Parathyroid adenoma (tissue), 2 donors: Measurements from ENCODE around the gene ASPDH.

ENCODE experiments used
- H2AFZ ChIP-seq: fragments of 300-600 bp; sonication (generic); one replicate; pipeline ENCODE4 v1.7.0; 2017; ENCODE audit warnings: antibody characterized with exemption, mild to moderate bottlenecking
- H3K27ac ChIP-seq: fragments of 300-600 bp; sonication (generic); one replicate; pipeline ENCODE4 v1.7.0; 2017
- H3K27me3 ChIP-seq: fragments of 300-600 bp; sonication (generic); one replicate; pipeline ENCODE4 v1.7.0; 2017; ENCODE audit warnings: low read length; ENCODE audit not compliant: control insufficient read depth, insufficient read depth
- H3K36me3 ChIP-seq: fragments of 300-600 bp; sonication (generic); one replicate; pipeline ENCODE4 v1.7.0; 2017; ENCODE audit warnings: low read length; ENCODE audit not compliant: control insufficient read depth, insufficient read depth
- H3K4me1 ChIP-seq: fragments of 300-600 bp; sonication (generic); one replicate; pipeline ENCODE4 v1.7.0; 2017; ENCODE audit warnings: control low read depth
- H3K4me2 ChIP-seq: fragments of 300-600 bp; sonication (generic); one replicate; pipeline ENCODE4 v1.7.0; 2017; ENCODE audit warnings: low read length
- H3K4me3 ChIP-seq: fragments of 300-600 bp; sonication (generic); one replicate; pipeline ENCODE4 v1.7.0; 2017; ENCODE audit warnings: low read depth, low read length
- H3K79me2 ChIP-seq: fragments of 300-600 bp; sonication (generic); one replicate; pipeline ENCODE4 v1.7.0; 2017; ENCODE audit warnings: control low read depth
- H3K9ac ChIP-seq: fragments of 300-600 bp; sonication (generic); one replicate; pipeline ENCODE4 v1.7.0; 2017; ENCODE audit warnings: mild to moderate bottlenecking
- H3K9me3 ChIP-seq: fragments of 300-600 bp; sonication (generic); one replicate; pipeline ENCODE4 v1.7.0; 2017; ENCODE audit warnings: low read length; ENCODE audit not compliant: control insufficient read depth
- CTCF ChIP-seq: fragments of 300-600 bp; sonication (generic); IDR thresholded peaks from one replicate; pipeline ENCODE4 v1.7.0; 2017; ENCODE audit warnings: antibody characterized with exemption, mild to moderate bottlenecking
- donor health status: primary hyperparathyroidism.

Gene ASPDH

GRCh38 chr19:50537769-50538230 lies 24.1 kb upstream of the ASPDH start:
- TF ChIP-seq CTCF, result peak; percentile 76
- no peaks in the 10 kb centered on the region for H3K79me2 ChIP-seq
- no peaks in the 10 kb centered on the region for H3K9me3 ChIP-seq
- H3K27ac ChIP-seq, result no peak overlapping the region
- H3K4me2 ChIP-seq, result no peak overlapping the region
- H3K4me1 ChIP-seq, result no peaks in the 10 kb centered on the region
- no peaks in the 10 kb centered on the region for H3K36me3 ChIP-seq
- no peak overlapping the region for H3K4me3 ChIP-seq
- no peak overlapping the region for H2AFZ ChIP-seq
- H3K27me3 ChIP-seq, result no peaks in the 10 kb centered on the region
- H3K9ac ChIP-seq, result no peak overlapping the region

GRCh38 chr19:50537306-50537685 lies 23.6 kb upstream of the ASPDH start:
- no peaks in the 10 kb centered on the region for H3K9me3 ChIP-seq
- no peaks in the 10 kb centered on the region for H3K79me2 ChIP-seq
- H3K27ac ChIP-seq, result no peak overlapping the region
- no peak overlapping the region for H3K4me3 ChIP-seq
- no peak for TF ChIP-seq CTCF
- H3K36me3 ChIP-seq, result no peaks in the 10 kb centered on the region
- H3K27me3 ChIP-seq, result no peaks in the 10 kb centered on the region
- no peak overlapping the region for H3K4me2 ChIP-seq
- H3K9ac ChIP-seq, result no peak overlapping the region
- no peaks in the 10 kb centered on the region for H3K4me1 ChIP-seq
- H2AFZ ChIP-seq, result no peak overlapping the region

GRCh38 chr19:50536662-50537305 lies 23.1 kb upstream of the ASPDH start:
- TF ChIP-seq CTCF, result peak; percentile 7
- no peaks in the 10 kb centered on the region for H3K4me1 ChIP-seq
- H2AFZ ChIP-seq, result no peak overlapping the region
- H3K27ac ChIP-seq, result no peak overlapping the region
- H3K79me2 ChIP-seq, result no peaks in the 10 kb centered on the region
- no peaks in the 10 kb centered on the region for H3K36me3 ChIP-seq
- no peak overlapping the region for H3K9ac ChIP-seq
- H3K4me3 ChIP-seq, result no peak overlapping the region
- H3K4me2 ChIP-seq, result no peak overlapping the region
- H3K9me3 ChIP-seq, result no peaks in the 10 kb centered on the region
- no peaks in the 10 kb centered on the region for H3K27me3 ChIP-seq

- H2AFZ ChIP-seq, result peak overlapping the region; percentile 13
- no peak for TF ChIP-seq CTCF
- no peak overlapping the region for H3K4me3 ChIP-seq
- no peak overlapping the region for H3K4me2 ChIP-seq
- no peaks in the 10 kb centered on the region for H3K9me3 ChIP-seq
- no peaks in the 10 kb centered on the region for H3K27me3 ChIP-seq
- no peaks in the 10 kb centered on the region for H3K4me1 ChIP-seq
- H3K79me2 ChIP-seq, result no peaks in the 10 kb centered on the region
- H3K9ac ChIP-seq, result no peak overlapping the region
- H3K36me3 ChIP-seq, result no peaks in the 10 kb centered on the region
- no peak overlapping the region for H3K27ac ChIP-seq
Observed at GRCh38 chr19:50535672-50536187, 22.0 kb upstream of the ASPDH start.

- no peak overlapping the region for H3K4me2 ChIP-seq
- H3K9ac ChIP-seq, result no peak overlapping the region
- no peaks in the 10 kb centered on the region for H3K4me1 ChIP-seq
- H3K4me3 ChIP-seq, result no peak overlapping the region
- H3K27ac ChIP-seq, result no peak overlapping the region
- H3K36me3 ChIP-seq, result no peaks in the 10 kb centered on the region
- no peaks in the 10 kb centered on the region for H3K79me2 ChIP-seq
- no peak overlapping the region for H2AFZ ChIP-seq
- no peaks in the 10 kb centered on the region for H3K9me3 ChIP-seq
- H3K27me3 ChIP-seq, result no peaks in the 10 kb centered on the region
- TF ChIP-seq CTCF, result no peak
Observed at GRCh38 chr19:50534478-50534877, 20.8 kb upstream of the ASPDH start.
